Amniotic epithelial cell (primary cell): ENCODE measurements around the gene LONP2.
"Not testable (repeated sequence)": the region's sequence is repeated elsewhere in the genome, so short reads cannot be mapped to it uniquely, and the experiment has no call there.

ENCODE experiments used
- DNase-seq: peaks from one replicate; pipeline ENCODE4 v3.0.0-alpha.2; 2010; ENCODE audit warnings: low read depth

LONP2 gene

GRCh38 chr16:48369765-48370164, 125.7 kb downstream of the LONP2 start:
- peak; percentile 26 for DNase-seq

- no peak for DNase-seq
These were observed 126.1 kb downstream of the LONP2 start for GRCh38 chr16:48370229-48370628.

- not testable (repeated sequence) for DNase-seq
These were observed 126.7 kb downstream of the LONP2 start for GRCh38 chr16:48370668-48371392.

- no peak for DNase-seq
These were observed 127.3 kb downstream of the LONP2 start for GRCh38 chr16:48371393-48371780.

GRCh38 chr16:48372744-48373143, 128.6 kb downstream of the LONP2 start:
- DNase-seq = no peak

- peak; percentile 35 for DNase-seq
These were observed 129.3 kb downstream of the LONP2 start for GRCh38 chr16:48373258-48374029.

GRCh38 chr16:48374255-48374654, 130.2 kb downstream of the LONP2 start:
- peak; percentile 27 for DNase-seq

GRCh38 chr16:48377301-48377700, 133.2 kb downstream of the LONP2 start:
- DNase-seq = not testable (repeated sequence)

- no peak for DNase-seq
These were observed 134.2 kb downstream of the LONP2 start for GRCh38 chr16:48378276-48378675.

GRCh38 chr16:48378836-48379235, 134.7 kb downstream of the LONP2 start:
- DNase-seq = peak; percentile 45

- DNase-seq = peak; percentile 60
These were observed 137.1 kb downstream of the LONP2 start for GRCh38 chr16:48381201-48381600.

GRCh38 chr16:48382131-48382530, 138.0 kb downstream of the LONP2 start:
- DNase-seq = no peak

- peak; percentile 64 for DNase-seq
These were observed 139.1 kb downstream of the LONP2 start for GRCh38 chr16:48383009-48383876.

GRCh38 chr16:48383877-48384519, 139.9 kb downstream of the LONP2 start:
- no peak for DNase-seq

GRCh38 chr16:48384520-48385252, 140.6 kb downstream of the LONP2 start:
- DNase-seq = peak; percentile 60

- peak; percentile 58 for DNase-seq
These were observed 141.4 kb downstream of the LONP2 start, which contains the start of gene SIAH1 for GRCh38 chr16:48385253-48386150. Gene SIAH1, minus strand, starts transcription at chr16:48385413. Its CDS starts 22,985 bp downstream, at chr16:48362428.

- no peak for DNase-seq
These were observed 142.6 kb downstream of the LONP2 start for GRCh38 chr16:48386559-48387312.

GRCh38 chr16:48392407-48392806, 148.3 kb downstream of the LONP2 start:
- no peak for DNase-seq
